SK-N-SH (cell line): ENCODE data around the gene ZNF74. TPM values are rescaled to one million over a fixed set of nuclear protein-coding genes. Genes with fewer than 3 reads are reported as not detected.

ENCODE experiments used
- CTCF ChIA-PET: fragments of 300-600, 350-600 bp; formaldehyde crosslinking; extraction: SDS; loops from one replicate; lab custom pipeline; 2021; lab: Yijun Ruan, JAX
- POLR2A ChIA-PET: fragments of 350-600 bp; sonication (Branson Sonifier 250); formaldehyde crosslinking; extraction: SDS; loops from one replicate; lab custom pipeline; 2020; ENCODE audit warnings: antibody characterized with exemption, inconsistent platforms; lab: Yijun Ruan, JAX
- DNase-seq: peaks from one replicate; pipeline ENCODE4 v3.0.0; 2012
- H2AFZ ChIP-seq: fragments of 200-600 bp; sonication (generic); 2 replicates; pipeline ENCODE4 v1.8.1; 2016; ENCODE audit warnings: antibody characterized with exemption, mild to moderate bottlenecking, low read depth
- H3F3A ChIP-seq: fragments of 200-600 bp; sonication (generic); replicated peaks from 2 replicates; pipeline ENCODE3; 2016; ENCODE audit warnings: antibody characterized with exemption, mild to moderate bottlenecking; ENCODE audit not compliant: insufficient read depth
- H3K27ac ChIP-seq, 2 experiments: fragments of 200-500 bp in 1 of 2; fragments of 200-600 bp in 1 of 2; sonication (Bioruptor generic) in 1 of 2; sonication (generic), shearing (Covaris generic) in 1 of 2; 2 replicates each; pipeline versions ENCODE4 v1.5.1 to v1.6.1; 2014 to 2016; ENCODE audit warnings: low read depth in 2 of 2, inconsistent platforms in 1 of 2, low read length in 1 of 2, mild to moderate bottlenecking in 1 of 2, mixed read lengths in 1 of 2
- H3K27me3 ChIP-seq: fragments of 200-600 bp; sonication (generic), shearing (Covaris generic); 2 replicates; pipeline ENCODE4 v1.6.1; 2016; ENCODE audit warnings: mixed run types; ENCODE audit not compliant: insufficient read depth
- H3K36me3 ChIP-seq, 2 experiments: fragments of 200-500 bp in 1 of 2; fragments of 200-600 bp in 1 of 2; sonication (Bioruptor generic) in 1 of 2; sonication (generic) in 1 of 2; replicated peaks in 1 of 2; 2 replicates each; pipeline versions ENCODE3 to v1.5.1; 2014 to 2016; ENCODE audit warnings: low read length in 1 of 2, mild to moderate bottlenecking in 1 of 2; ENCODE audit not compliant: insufficient read depth in 2 of 2, control insufficient read depth in 1 of 2
- H3K4me1 ChIP-seq, 2 experiments: fragments of 200-500 bp in 1 of 2; fragments of 200-600 bp in 1 of 2; sonication (Bioruptor generic) in 1 of 2; sonication (generic), shearing (Covaris generic) in 1 of 2; 2 replicates each; pipeline versions ENCODE4 v1.5.1 to v1.6.1; 2014 to 2016; ENCODE audit warnings: low read depth in 1 of 2, low read length in 1 of 2, mixed run types in 1 of 2; ENCODE audit not compliant: insufficient read depth in 2 of 2, control insufficient read depth in 1 of 2
- H3K4me2 ChIP-seq: fragments of 200-600 bp; sonication (generic), shearing (Covaris generic); 2 replicates; pipeline ENCODE4 v1.6.1; 2017; ENCODE audit warnings: mixed run types
- H3K4me3 ChIP-seq, 2 experiments: fragments of 200-500 bp in 1 of 2; fragments of 200-600 bp in 1 of 2; sonication (Bioruptor generic) in 1 of 2; sonication (generic), shearing (Covaris generic) in 1 of 2; 2 replicates each; pipeline versions ENCODE4 v1.5.1 to v1.8.1; 2014 to 2016; ENCODE audit warnings: low read depth in 2 of 2, inconsistent platforms in 1 of 2, low read length in 1 of 2, mild to moderate bottlenecking in 1 of 2, mixed read lengths in 1 of 2, moderate library complexity in 1 of 2
- H3K79me2 ChIP-seq: fragments of 200-600 bp; sonication (generic); 2 replicates; pipeline ENCODE4 v1.8.1; 2017; ENCODE audit warnings: mild to moderate bottlenecking; ENCODE audit not compliant: insufficient read depth
- H3K9ac ChIP-seq: fragments of 200-600 bp; sonication (generic); 2 replicates; pipeline ENCODE4 v1.6.1; 2017; ENCODE audit warnings: mixed run types
- H3K9me2 ChIP-seq: fragments of 200-600 bp; sonication (generic); 2 replicates; pipeline ENCODE4 v1.6.1; 2017; ENCODE audit warnings: mixed run types
- H3K9me3 ChIP-seq: fragments of 200-600 bp; sonication (generic); 2 replicates; pipeline ENCODE4 v1.6.1; 2017; ENCODE audit warnings: mixed run types, mild to moderate bottlenecking, moderate library complexity
- H4K20me1 ChIP-seq: fragments of 200-600 bp; sonication (generic); 2 replicates; pipeline ENCODE4 v1.6.1; 2017; ENCODE audit warnings: mild to moderate bottlenecking, mixed run types; ENCODE audit not compliant: insufficient read depth
- CHD2 ChIP-seq: fragments of 150-350 bp; IDR thresholded peaks from 2 replicates; pipeline ENCODE4 v1.6.1; 2018; ENCODE audit warnings: low read length; ENCODE audit not compliant: partially characterized antibody
- EP300 ChIP-seq, 2 experiments: IDR thresholded peaks; 2 replicates each; pipeline versions ENCODE4 v1.4.0 to v1.6.1; 2012; ENCODE audit warnings: borderline replicate concordance in 1 of 2, low read depth in 1 of 2, low read length in 1 of 2
- EZH2phosphoT487 ChIP-seq: fragments of 200-600 bp; sonication (generic); IDR thresholded peaks from 2 replicates; pipeline ENCODE4 v1.6.1; 2017; ENCODE audit warnings: low read depth, mixed run types, mild to moderate bottlenecking, antibody characterized with exemption, moderate library complexity, borderline replicate concordance
- FOSL2 ChIP-seq: IDR thresholded peaks from 2 replicates; pipeline ENCODE4 v1.4.0; 2012; ENCODE audit warnings: low read depth, mild to moderate bottlenecking, moderate library complexity, borderline replicate concordance
- FOXJ3 ChIP-seq: sonication (generic); formaldehyde crosslinking; IDR thresholded peaks from 2 replicates; pipeline ENCODE4 v1.5.1; 2020; ENCODE audit warnings: mild to moderate bottlenecking, missing genetic modification reagents
- GABPA ChIP-seq: IDR thresholded peaks from 2 replicates; pipeline ENCODE4 v1.4.0; 2012; ENCODE audit warnings: low read depth, mild to moderate bottlenecking
- MEF2A ChIP-seq: IDR thresholded peaks from 2 replicates; pipeline ENCODE4 v1.4.0; 2012; ENCODE audit warnings: low read depth, borderline replicate concordance
- MXI1 ChIP-seq: IDR thresholded peaks from 2 replicates; pipeline ENCODE4 v1.6.1; 2012; ENCODE audit warnings: mild to moderate bottlenecking, low read depth, low read length, improper control_type of control experiment
- RAD21 ChIP-seq: IDR thresholded peaks from 2 replicates; pipeline ENCODE4 v1.6.1; 2012; ENCODE audit warnings: mild to moderate bottlenecking, low read length
- REST ChIP-seq: IDR thresholded peaks from 2 replicates; pipeline ENCODE4 v1.6.1; 2012; ENCODE audit warnings: mild to moderate bottlenecking, low read depth, low read length, moderate library complexity
- RXRA ChIP-seq: IDR thresholded peaks from 2 replicates; pipeline ENCODE4 v1.4.0; 2012; ENCODE audit warnings: low read depth, mild to moderate bottlenecking, borderline replicate concordance
- SMC3 ChIP-seq: IDR thresholded peaks from 2 replicates; pipeline ENCODE4 v1.6.1; 2012; ENCODE audit warnings: low read depth, low read length, improper control_type of control experiment
- TAF1 ChIP-seq: IDR thresholded peaks from 2 replicates; pipeline ENCODE4 v1.6.1; 2012; ENCODE audit warnings: low read depth, mild to moderate bottlenecking, low read length, moderate library complexity, borderline replicate concordance
- TCF12 ChIP-seq: IDR thresholded peaks from 2 replicates; pipeline ENCODE4 v1.4.0; 2012
- WGBS: methylation state at CpG from one replicate; pipeline ENCODE4 v1.1.6; 2017; ENCODE audit warnings: low lambda C conversion rate; 5-methylcytosine and 5-hydroxymethylcytosine counted together
- polyA plus RNA-seq, 3 experiments: library from polyadenylated mRNA; depleted of rRNA; stranded (reverse); fragments of >200 nt; gene quantifications; 2 replicates each; pipeline ENCODE4 v1.2.3, GENCODE V29; 2012
- TF ChIP-seq, protein P1 (sequence below): IDR thresholded peaks from 2 replicates; pipeline ENCODE4 v1.4.0; 2012; ENCODE audit warnings: low read depth, borderline replicate concordance

The ZNF74 gene
- polyA plus RNA-seq, 1 of the 3 experiments (the other 2 are of a cell fraction), result 8.0 TPM

DNA sequence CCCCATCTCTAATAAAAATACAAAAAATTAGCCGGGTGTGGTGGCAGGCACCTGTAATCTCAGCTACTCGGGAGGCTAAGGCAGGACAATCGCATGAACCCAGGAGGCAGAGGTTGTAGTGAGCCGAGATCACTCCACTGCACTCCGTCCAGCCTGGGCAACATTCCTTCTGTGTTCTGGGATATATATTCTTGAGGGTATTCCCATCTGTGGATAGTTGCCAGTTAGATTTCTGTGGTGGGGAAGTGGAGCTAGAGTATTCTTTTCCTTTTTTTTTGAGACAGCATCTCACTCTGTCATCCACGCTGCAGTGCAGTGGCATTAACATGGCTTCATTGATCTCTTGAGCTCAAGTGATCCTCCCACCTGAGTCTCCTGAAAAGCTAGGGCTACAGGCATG, 9.1 kb upstream of the ZNF74 start:
- no peak for DNase-seq
- TF ChIP-seq RAD21 (no peak), EZH2phosphoT487 (no peak)
- whole genome bisulfite sequencing, result 65% methylated on average over 6 of the region's 6 CpGs
- no peaks in the 10 kb centered on the region for H3K9me3 ChIP-seq
- H3K27me3 ChIP-seq, result peaks cover 11% of the 10 kb centered on the region; the same call in 1 of the 2 replicates
- H4K20me1 ChIP-seq, result no peaks in the 10 kb centered on the region
- no peak overlapping the region for H3K4me2 ChIP-seq
- H3K4me1 ChIP-seq, result no peaks in the 10 kb centered on the region
- CTCF ChIA-PET, result interaction anchor here (0.7 kb wide), 1 partner anchor 10 kb away, joined by 3 read pairs; no protein-coding TSS in a partner anchor
- POLR2A ChIA-PET, result no interaction called here
- H3K9ac ChIP-seq, result no peak overlapping the region
- H3K36me3 ChIP-seq, result no peaks in the 10 kb centered on the region
- no peak overlapping the region for H3K4me3 ChIP-seq
- no peak overlapping the region for H3K27ac ChIP-seq
- H3F3A ChIP-seq, result no peaks in the 10 kb centered on the region
- no peaks in the 10 kb centered on the region for H3K79me2 ChIP-seq
- H2AFZ ChIP-seq, result no peak overlapping the region
- no peaks in the 10 kb centered on the region for H3K9me2 ChIP-seq

GRCh38 chr22:20386336-20386735, 7.6 kb upstream of the ZNF74 start:
- POLR2A ChIA-PET, result no interaction called here
- no peaks in the 10 kb centered on the region for H3K36me3 ChIP-seq
- H3K4me2 ChIP-seq, result no peak overlapping the region
- 64% methylated on average over 2 of the region's 2 CpGs for WGBS
- no peak overlapping the region for H2AFZ ChIP-seq
- no peaks in the 10 kb centered on the region for H4K20me1 ChIP-seq
- no peaks in the 10 kb centered on the region for H3K9me3 ChIP-seq
- no peak overlapping the region for H3K4me3 ChIP-seq
- H3F3A ChIP-seq, result no peaks in the 10 kb centered on the region
- no peaks in the 10 kb centered on the region; a peak in 1 of 4 replicates for H3K4me1 ChIP-seq
- no peak overlapping the region for H3K9ac ChIP-seq
- no peaks in the 10 kb centered on the region for H3K79me2 ChIP-seq
- no peak for DNase-seq
- no peak for TF ChIP-seq CHD2
- no peak for TF ChIP-seq FOSL2
- TF ChIP-seq MXI1, result no peak
- no peak for TF ChIP-seq SMC3
- no peak for TF ChIP-seq TAF1
- TF ChIP-seq RXRA, result no peak
- TF ChIP-seq EP300 (IDR thresholded peaks at IDR 0.05; ENCODE audit: borderline replicate concordance in 1 of 2, low read depth in 1 of 2, low read length in 1 of 2), result no peak
- TF ChIP-seq FOXJ3 (CRISPR knock-in tag), result no peak
- TF ChIP-seq, protein P1, sequence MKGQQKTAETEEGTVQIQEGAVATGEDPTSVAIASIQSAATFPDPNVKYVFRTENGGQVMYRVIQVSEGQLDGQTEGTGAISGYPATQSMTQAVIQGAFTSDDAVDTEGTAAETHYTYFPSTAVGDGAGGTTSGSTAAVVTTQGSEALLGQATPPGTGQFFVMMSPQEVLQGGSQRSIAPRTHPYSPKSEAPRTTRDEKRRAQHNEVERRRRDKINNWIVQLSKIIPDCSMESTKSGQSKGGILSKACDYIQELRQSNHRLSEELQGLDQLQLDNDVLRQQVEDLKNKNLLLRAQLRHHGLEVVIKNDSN, result no peak
- TF ChIP-seq GABPA, result no peak
- no peak for TF ChIP-seq RAD21
- no peak for TF ChIP-seq TCF12
- no peak for TF ChIP-seq REST
- TF ChIP-seq MEF2A, result no peak
- TF ChIP-seq, all 33 proteins: peak for 0
- Histone ChIP-seq H3K27ac (no peak overlapping the region), H3K27me3 (peaks cover 8% of the 10 kb centered on the region; the same call in 1 of the 2 replicates), H3K9me2 (no peaks in the 10 kb centered on the region)
- CTCF ChIA-PET, result interaction anchor here (0.6 kb wide), 1 partner anchor 150 kb away, joined by 3 read pairs; no protein-coding TSS in a partner anchor
